ACC112 (cell line): ENCODE results near the gene SGTB.

ENCODE experiments used
- H2AFZ ChIP-seq: fragments of 200-600 bp; sonication (generic); one replicate; pipeline ENCODE4 v1.6.0; 2017; ENCODE audit warnings: antibody characterized with exemption, low read length; ENCODE audit not compliant: unreplicated experiment
- H3K27ac ChIP-seq: fragments of 200-600 bp; sonication (generic); 2 replicates; pipeline ENCODE4 v1.5.1; 2014; ENCODE audit warnings: low read depth, mild to moderate bottlenecking, antibody characterized with exemption, low read length, moderate library complexity
- H3K27me3 ChIP-seq: fragments of 200-600 bp; sonication (generic); 2 replicates; pipeline ENCODE4 v1.6.1; 2014; ENCODE audit warnings: mild to moderate bottlenecking, antibody characterized with exemption, low read length, moderate library complexity, mixed read lengths; ENCODE audit not compliant: insufficient read depth
- H3K36me3 ChIP-seq: fragments of 200-600 bp; sonication (generic); 2 replicates; pipeline ENCODE4 v1.6.1; 2016; ENCODE audit warnings: mild to moderate bottlenecking, antibody characterized with exemption, low read length, moderate library complexity, mixed read lengths; ENCODE audit not compliant: insufficient read depth
- H3K4me1 ChIP-seq: fragments of 200-600 bp; sonication (generic); one replicate; pipeline ENCODE4 v1.6.1; 2016; ENCODE audit warnings: low read length, mixed read lengths; ENCODE audit not compliant: insufficient read depth, unreplicated experiment, control insufficient read depth
- H3K4me3 ChIP-seq: fragments of 200-600 bp; sonication (generic); 2 replicates; pipeline ENCODE4 v1.5.1; 2014; ENCODE audit warnings: mild to moderate bottlenecking, low read depth, low read length
- H3K79me2 ChIP-seq: fragments of 200-600 bp; sonication (generic); one replicate; pipeline ENCODE4 v1.6.0; 2016; ENCODE audit warnings: low read length; ENCODE audit not compliant: control insufficient read depth, unreplicated experiment, insufficient read depth

The SGTB gene

GRCh38 chr5:65758546-65759144 lies 36.7 kb upstream of the SGTB start:
- Histone ChIP-seq H3K79me2 (peaks cover 17% of the 10 kb centered on the region), H3K27ac (no peak overlapping the region), H3K36me3 (peaks cover 3% of the 10 kb centered on the region; the same call in 1 of the 2 replicates), H2AFZ (no peak overlapping the region), H3K4me3 (no peak overlapping the region), H3K27me3 (no peaks in the 10 kb centered on the region), H3K4me1 (peaks cover 6% of the 10 kb centered on the region)

- Histone ChIP-seq H3K4me1 (no peaks in the 10 kb centered on the region), H3K27ac (no peak overlapping the region), H3K36me3 (no peaks in the 10 kb centered on the region; the same call in 1 of the 2 replicates), H2AFZ (no peak overlapping the region), H3K79me2 (peaks cover 24% of the 10 kb centered on the region), H3K4me3 (no peak overlapping the region), H3K27me3 (no peaks in the 10 kb centered on the region)
Measured at GRCh38 chr5:65753189-65753588, 31.3 kb upstream of the SGTB start.

GRCh38 chr5:65750938-65751337 lies 29.0 kb upstream of the SGTB start:
- Histone ChIP-seq H3K27me3 (no peaks in the 10 kb centered on the region), H3K27ac (no peak overlapping the region), H3K4me1 (no peaks in the 10 kb centered on the region), H3K4me3 (no peak overlapping the region), H3K36me3 (no peaks in the 10 kb centered on the region; the same call in 1 of the 2 replicates), H3K79me2 (peaks cover 22% of the 10 kb centered on the region), H2AFZ (no peak overlapping the region)

GRCh38 chr5:65749956-65750355 lies 28.0 kb upstream of the SGTB start:
- no peaks in the 10 kb centered on the region for H3K4me1 ChIP-seq
- no peak overlapping the region for H2AFZ ChIP-seq
- H3K27me3 ChIP-seq = no peaks in the 10 kb centered on the region
- no peaks in the 10 kb centered on the region; the same call in 1 of the 2 replicates for H3K36me3 ChIP-seq
- H3K27ac ChIP-seq = no peak overlapping the region
- H3K4me3 ChIP-seq = no peak overlapping the region
- H3K79me2 ChIP-seq = peaks cover 22% of the 10 kb centered on the region

- H2AFZ ChIP-seq = no peak overlapping the region
- H3K4me3 ChIP-seq = no peak overlapping the region
- H3K36me3 ChIP-seq = no peaks in the 10 kb centered on the region; the same call in 1 of the 2 replicates
- peaks cover 19% of the 10 kb centered on the region for H3K79me2 ChIP-seq
- no peak overlapping the region for H3K27ac ChIP-seq
- H3K27me3 ChIP-seq = no peaks in the 10 kb centered on the region
- H3K4me1 ChIP-seq = no peaks in the 10 kb centered on the region
Measured at GRCh38 chr5:65749221-65749844, 27.4 kb upstream of the SGTB start.

- H2AFZ ChIP-seq = no peak overlapping the region
- no peaks in the 10 kb centered on the region for H3K27me3 ChIP-seq
- peak overlapping the region; percentile 54 for H3K4me3 ChIP-seq
- H3K36me3 ChIP-seq = no peaks in the 10 kb centered on the region
- H3K4me1 ChIP-seq = peaks cover 15% of the 10 kb centered on the region
- peaks cover 29% of the 10 kb centered on the region for H3K79me2 ChIP-seq
- peak overlapping the region; percentile 68 for H3K27ac ChIP-seq
Measured at GRCh38 chr5:65742565-65743231, 20.8 kb upstream of the SGTB start.

- H3K27ac ChIP-seq = no peak overlapping the region
- no peak overlapping the region for H2AFZ ChIP-seq
- peaks cover 15% of the 10 kb centered on the region for H3K4me1 ChIP-seq
- H3K4me3 ChIP-seq = no peak overlapping the region
- H3K36me3 ChIP-seq = no peaks in the 10 kb centered on the region
- peaks cover 42% of the 10 kb centered on the region for H3K79me2 ChIP-seq
- H3K27me3 ChIP-seq = no peaks in the 10 kb centered on the region
Measured at GRCh38 chr5:65739162-65739561, 17.3 kb upstream of the SGTB start.

- H3K27ac ChIP-seq = no peak overlapping the region
- H2AFZ ChIP-seq = no peak overlapping the region
- no peak overlapping the region for H3K4me3 ChIP-seq
- no peaks in the 10 kb centered on the region for H3K36me3 ChIP-seq
- H3K4me1 ChIP-seq = peaks cover 12% of the 10 kb centered on the region
- H3K79me2 ChIP-seq = peaks cover 35% of the 10 kb centered on the region
- H3K27me3 ChIP-seq = no peaks in the 10 kb centered on the region
Measured at GRCh38 chr5:65738305-65738704, 16.4 kb upstream of the SGTB start.

- peaks cover 7% of the 10 kb centered on the region for H3K4me1 ChIP-seq
- no peaks in the 10 kb centered on the region for H3K36me3 ChIP-seq
- H2AFZ ChIP-seq = no peak overlapping the region
- no peaks in the 10 kb centered on the region for H3K27me3 ChIP-seq
- H3K79me2 ChIP-seq = peaks cover 33% of the 10 kb centered on the region
- H3K27ac ChIP-seq = no peak overlapping the region
- H3K4me3 ChIP-seq = no peak overlapping the region
Measured at GRCh38 chr5:65737842-65738241, 15.9 kb upstream of the SGTB start.

GRCh38 chr5:65736011-65736410 lies 14.1 kb upstream of the SGTB start:
- H3K36me3 ChIP-seq = no peaks in the 10 kb centered on the region
- H3K27ac ChIP-seq = no peak overlapping the region
- no peaks in the 10 kb centered on the region for H3K4me1 ChIP-seq
- H3K27me3 ChIP-seq = no peaks in the 10 kb centered on the region
- no peak overlapping the region for H2AFZ ChIP-seq
- H3K79me2 ChIP-seq = peaks cover 38% of the 10 kb centered on the region
- no peak overlapping the region for H3K4me3 ChIP-seq

- no peak overlapping the region for H3K4me3 ChIP-seq
- H3K27me3 ChIP-seq = no peaks in the 10 kb centered on the region
- H3K4me1 ChIP-seq = no peaks in the 10 kb centered on the region
- no peak overlapping the region for H3K27ac ChIP-seq
- no peaks in the 10 kb centered on the region for H3K36me3 ChIP-seq
- H2AFZ ChIP-seq = no peak overlapping the region
- H3K79me2 ChIP-seq = peaks cover 41% of the 10 kb centered on the region
Measured at GRCh38 chr5:65734921-65735320, 13.0 kb upstream of the SGTB start.
